ENCODE results near the gene LCORL. TPM values are rescaled to one million over a fixed set of nuclear protein-coding genes. Genes with fewer than 3 reads are reported as not detected.

LCORL gene
- total RNA-seq, 1 experiment from 2014 or later: 11.3 TPM

DNA sequence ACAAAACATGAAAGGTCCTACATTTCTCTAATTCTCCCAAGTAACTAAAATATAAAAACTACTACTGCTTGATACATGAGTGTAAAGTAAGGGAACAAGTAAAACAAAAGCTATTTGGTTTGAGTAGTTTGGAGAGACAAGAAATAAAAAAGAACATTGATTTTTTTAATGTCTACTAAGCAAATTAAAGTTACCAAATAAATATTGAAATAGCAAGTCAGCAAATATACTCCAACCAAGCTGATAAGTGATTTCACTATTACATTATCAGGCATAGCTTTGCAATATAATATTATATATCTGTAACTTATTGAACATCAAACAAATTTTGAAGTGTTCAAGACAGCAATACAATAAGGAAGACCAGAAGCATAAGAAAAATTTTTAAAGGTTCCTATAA, 60.3 kb downstream of the LCORL start:
- intact Hi-C loops (cut with micrococcal nuclease; ENCODE audit: unreplicated experiment): no loop called here
- H3K4me1 Mint-ChIP-seq (ENCODE audit: low read depth, unreplicated experiment): no peaks in the 10 kb centered on the region
- POLR2A ChIA-PET: no interaction called here

DNA sequence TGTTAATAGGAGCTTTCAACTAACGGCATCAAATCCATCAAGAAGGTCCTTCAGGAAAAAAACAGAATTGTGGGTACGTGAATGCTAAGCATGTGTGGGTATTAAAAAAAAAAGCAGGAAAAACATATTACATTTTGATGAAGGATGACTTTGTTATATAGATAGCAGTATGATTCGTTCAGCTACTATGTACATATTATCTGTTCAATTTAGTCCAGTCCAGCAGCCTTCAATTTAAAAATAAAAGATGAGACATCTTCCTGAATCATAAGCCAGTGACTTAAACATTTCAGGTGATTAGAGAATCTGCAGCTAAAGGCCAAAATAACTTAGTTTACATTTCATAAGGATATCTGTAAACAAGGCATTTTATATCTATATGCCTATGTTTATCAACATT, 63.4 kb downstream of the LCORL start:
- ChIA-PET POLR2A (no interaction called here), CTCF (no interaction called here)
- no peak overlapping the region for H3K4me3 Mint-ChIP-seq (ENCODE audit: unreplicated experiment)
- no peaks in the 10 kb centered on the region for H3K4me1 Mint-ChIP-seq (ENCODE audit: low read depth, unreplicated experiment)
- H3K36me3 Mint-ChIP-seq (ENCODE audit: insufficient read depth, unreplicated experiment): no peaks in the 10 kb centered on the region
- no peak overlapping the region for H3K4me3 ChIP-seq (ENCODE audit: low read depth, low read length)
- TF ChIP-seq, protein P1, sequence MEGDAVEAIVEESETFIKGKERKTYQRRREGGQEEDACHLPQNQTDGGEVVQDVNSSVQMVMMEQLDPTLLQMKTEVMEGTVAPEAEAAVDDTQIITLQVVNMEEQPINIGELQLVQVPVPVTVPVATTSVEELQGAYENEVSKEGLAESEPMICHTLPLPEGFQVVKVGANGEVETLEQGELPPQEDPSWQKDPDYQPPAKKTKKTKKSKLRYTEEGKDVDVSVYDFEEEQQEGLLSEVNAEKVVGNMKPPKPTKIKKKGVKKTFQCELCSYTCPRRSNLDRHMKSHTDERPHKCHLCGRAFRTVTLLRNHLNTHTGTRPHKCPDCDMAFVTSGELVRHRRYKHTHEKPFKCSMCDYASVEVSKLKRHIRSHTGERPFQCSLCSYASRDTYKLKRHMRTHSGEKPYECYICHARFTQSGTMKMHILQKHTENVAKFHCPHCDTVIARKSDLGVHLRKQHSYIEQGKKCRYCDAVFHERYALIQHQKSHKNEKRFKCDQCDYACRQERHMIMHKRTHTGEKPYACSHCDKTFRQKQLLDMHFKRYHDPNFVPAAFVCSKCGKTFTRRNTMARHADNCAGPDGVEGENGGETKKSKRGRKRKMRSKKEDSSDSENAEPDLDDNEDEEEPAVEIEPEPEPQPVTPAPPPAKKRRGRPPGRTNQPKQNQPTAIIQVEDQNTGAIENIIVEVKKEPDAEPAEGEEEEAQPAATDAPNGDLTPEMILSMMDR (IDR thresholded peaks at IDR 0.05; ENCODE audit: insufficient read depth in 1 of 2, low read depth in 1 of 2, low read length in 1 of 2, severe bottlenecking in 1 of 2, unreplicated experiment in 1 of 2): no peak
- no peak overlapping the region for H3K27ac Mint-ChIP-seq (ENCODE audit: unreplicated experiment)
- no peaks in the 10 kb centered on the region for H3K9me3 ChIP-seq
- no peaks in the 10 kb centered on the region for H3K27me3 Mint-ChIP-seq (ENCODE audit: insufficient read depth, unreplicated experiment)
- no TSS peak for BruUV-seq (replicated peaks)
- H3K9me3 Mint-ChIP-seq (ENCODE audit: unreplicated experiment): no peaks in the 10 kb centered on the region
- H3K4me1 ChIP-seq: no peaks in the 10 kb centered on the region
- intact Hi-C loops (cut with micrococcal nuclease; ENCODE audit: unreplicated experiment): no loop called here
- no peaks in the 10 kb centered on the region for H3K36me3 ChIP-seq (ENCODE audit: control insufficient read depth, insufficient read depth, low read length)
- H3K27me3 ChIP-seq (replicated peaks; ENCODE audit: control insufficient read depth, insufficient read depth, low read length): no peaks in the 10 kb centered on the region
- DNase-seq: no peak

More for the DNA sequence above, 60.3 kb downstream of the LCORL start:
- Mint-ChIP-seq H3K9me3 (ENCODE audit: unreplicated experiment) (no peaks in the 10 kb centered on the region), H3K27ac (ENCODE audit: unreplicated experiment) (no peak overlapping the region), H3K36me3 (ENCODE audit: insufficient read depth, unreplicated experiment) (no peaks in the 10 kb centered on the region), H3K4me3 (ENCODE audit: unreplicated experiment) (no peak overlapping the region), H3K27me3 (ENCODE audit: insufficient read depth, unreplicated experiment) (no peaks in the 10 kb centered on the region)
- no TSS peak for BruUV-seq (replicated peaks)
- TF ChIP-seq, protein P1 (IDR thresholded peaks at IDR 0.05; ENCODE audit: insufficient read depth in 1 of 2, low read depth in 1 of 2, low read length in 1 of 2, severe bottlenecking in 1 of 2, unreplicated experiment in 1 of 2): no peak
- Histone ChIP-seq H3K36me3 (ENCODE audit: control insufficient read depth, insufficient read depth, low read length) (no peaks in the 10 kb centered on the region), H3K9me3 (no peaks in the 10 kb centered on the region), H3K4me1 (no peaks in the 10 kb centered on the region), H3K27me3 (replicated peaks; ENCODE audit: control insufficient read depth, insufficient read depth, low read length) (no peaks in the 10 kb centered on the region), H3K4me3 (ENCODE audit: low read depth, low read length) (no peak overlapping the region)
- no peak for DNase-seq
- CTCF ChIA-PET: no interaction called here

DNA sequence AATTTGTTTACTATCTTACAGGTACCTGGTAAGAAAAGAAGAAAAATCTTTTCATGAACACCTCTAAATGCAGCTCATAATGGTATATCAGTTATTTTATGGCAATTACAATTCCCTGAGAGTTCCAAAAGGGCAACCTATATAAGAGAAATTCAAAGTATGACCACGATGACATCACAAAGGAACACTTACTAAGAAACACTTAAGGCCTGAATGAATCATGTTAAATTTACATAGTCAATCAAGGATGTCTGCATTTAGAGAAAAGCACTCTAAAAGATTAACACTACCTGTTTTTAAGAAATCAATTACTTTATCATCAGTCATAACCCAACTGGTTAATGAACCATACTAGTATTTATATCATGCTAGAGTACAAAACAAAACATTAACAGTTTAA, 63.9 kb downstream of the LCORL start:
- DNase-seq: no peak
- Histone ChIP-seq H3K4me1 (no peaks in the 10 kb centered on the region), H3K36me3 (ENCODE audit: control insufficient read depth, insufficient read depth, low read length) (no peaks in the 10 kb centered on the region), H3K27me3 (replicated peaks; ENCODE audit: control insufficient read depth, insufficient read depth, low read length) (no peaks in the 10 kb centered on the region), H3K4me3 (ENCODE audit: low read depth, low read length) (no peak overlapping the region), H3K9me3 (no peaks in the 10 kb centered on the region)
- no TSS peak for BruUV-seq (replicated peaks)
- Mint-ChIP-seq H3K27me3 (ENCODE audit: insufficient read depth, unreplicated experiment) (no peaks in the 10 kb centered on the region), H3K9me3 (ENCODE audit: unreplicated experiment) (no peaks in the 10 kb centered on the region), H3K4me1 (ENCODE audit: low read depth, unreplicated experiment) (no peaks in the 10 kb centered on the region), H3K36me3 (ENCODE audit: insufficient read depth, unreplicated experiment) (no peaks in the 10 kb centered on the region), H3K4me3 (ENCODE audit: unreplicated experiment) (no peak overlapping the region), H3K27ac (ENCODE audit: unreplicated experiment) (no peak overlapping the region)
- TF ChIP-seq, protein P1 (IDR thresholded peaks at IDR 0.05; ENCODE audit: insufficient read depth in 1 of 2, low read depth in 1 of 2, low read length in 1 of 2, severe bottlenecking in 1 of 2, unreplicated experiment in 1 of 2): no peak
- ChIA-PET POLR2A (no interaction called here), CTCF (no interaction called here)
- intact Hi-C loops (cut with micrococcal nuclease; ENCODE audit: unreplicated experiment): no loop called here
